Kidney tubule cell (primary cell): ENCODE results near the gene PIGU.
"Not testable (repeated sequence)": the region's sequence is repeated elsewhere in the genome, so short reads cannot be mapped to it uniquely, and the experiment has no call there.

Source experiments
- DNase-seq: peaks from one replicate; pipeline ENCODE4 v3.0.0-alpha.2; 2018; ENCODE audit warnings: low spot score

PIGU gene, protein sequence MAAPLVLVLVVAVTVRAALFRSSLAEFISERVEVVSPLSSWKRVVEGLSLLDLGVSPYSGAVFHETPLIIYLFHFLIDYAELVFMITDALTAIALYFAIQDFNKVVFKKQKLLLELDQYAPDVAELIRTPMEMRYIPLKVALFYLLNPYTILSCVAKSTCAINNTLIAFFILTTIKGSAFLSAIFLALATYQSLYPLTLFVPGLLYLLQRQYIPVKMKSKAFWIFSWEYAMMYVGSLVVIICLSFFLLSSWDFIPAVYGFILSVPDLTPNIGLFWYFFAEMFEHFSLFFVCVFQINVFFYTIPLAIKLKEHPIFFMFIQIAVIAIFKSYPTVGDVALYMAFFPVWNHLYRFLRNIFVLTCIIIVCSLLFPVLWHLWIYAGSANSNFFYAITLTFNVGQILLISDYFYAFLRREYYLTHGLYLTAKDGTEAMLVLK

DNA sequence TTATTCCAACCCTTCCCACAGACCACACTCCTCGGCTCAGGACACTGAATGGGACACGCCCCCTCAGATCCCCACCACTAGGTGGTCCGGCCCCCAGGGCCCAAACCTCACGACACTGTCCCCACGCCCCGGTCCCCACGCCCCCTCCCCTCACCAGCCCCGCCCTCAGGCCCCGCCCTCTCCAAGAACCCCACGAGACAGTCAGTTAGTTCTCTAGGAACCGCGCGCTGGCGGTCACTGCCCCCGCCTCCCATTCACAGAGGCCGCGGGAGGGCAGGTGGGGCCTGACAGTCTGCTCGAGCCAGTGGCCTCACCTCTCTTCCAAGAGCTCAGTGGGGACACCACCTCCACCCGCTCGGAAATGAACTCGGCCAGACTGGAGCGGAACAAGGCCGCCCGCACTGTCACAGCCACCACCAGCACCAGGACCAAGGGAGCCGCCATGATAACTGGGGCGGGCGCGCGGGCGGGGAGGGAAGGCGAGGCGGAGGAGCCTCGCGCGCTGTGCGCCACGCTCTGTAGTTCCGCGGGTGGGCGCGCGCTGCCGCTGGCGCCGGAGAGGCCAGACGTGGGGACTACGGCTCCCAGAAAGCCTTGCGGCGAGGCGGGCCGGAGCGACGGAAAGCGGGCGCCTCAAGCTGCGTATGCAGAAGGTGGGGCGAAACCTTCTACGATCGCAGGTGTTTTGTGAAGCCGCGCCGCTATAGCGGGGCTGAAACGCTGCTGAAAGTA, at the start of gene PIGU:
Gene PIGU (minus strand): TSS at position 451 of the 732 bp plus-strand sequence. CDS start 7 bp downstream, at position 444.
- DNase-seq = peak; percentile 97

DNA sequence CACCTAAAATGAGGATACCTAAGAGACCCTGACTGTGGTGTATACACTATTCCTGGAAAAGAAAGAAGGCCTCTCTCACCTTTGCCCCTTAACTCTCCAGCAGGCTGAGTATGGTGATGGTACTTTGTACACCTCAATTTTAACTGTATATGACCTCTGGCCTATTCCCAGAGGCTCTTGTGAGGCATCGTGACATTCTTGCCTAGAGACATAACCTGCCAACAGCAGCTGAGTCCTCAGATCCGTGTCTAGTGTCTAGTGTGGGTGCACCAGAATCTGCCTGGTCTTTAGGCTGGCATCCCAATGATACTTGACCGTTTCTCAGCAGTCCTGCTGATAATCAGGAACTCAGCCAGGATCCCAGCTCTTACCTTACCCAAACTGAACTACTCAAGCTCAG, 47.3 kb upstream of the PIGU start:
- DNase-seq = no peak

GRCh38 chr20:34722560-34722959, 45.7 kb upstream of the PIGU start:
- DNase-seq = peak; percentile 12

DNA sequence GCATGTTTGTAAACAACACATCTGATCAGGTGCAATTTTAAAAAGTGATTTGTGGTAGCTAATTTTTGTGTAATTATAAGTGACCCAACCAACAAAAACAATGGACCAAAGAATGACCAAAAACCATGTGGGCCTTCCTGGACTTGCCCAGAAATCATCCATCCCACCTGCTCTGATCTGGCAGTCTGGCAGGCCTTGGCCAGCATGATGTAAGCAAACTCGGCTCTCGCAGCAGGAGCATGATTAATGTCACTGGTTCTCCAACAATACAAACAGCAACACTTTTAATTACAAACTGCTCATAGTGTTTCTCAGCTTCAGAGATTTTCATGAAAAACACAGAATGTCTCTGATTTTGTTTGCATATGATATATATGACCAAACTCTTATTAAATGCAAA, 43.4 kb upstream of the PIGU start:
- no peak for DNase-seq

- not testable (repeated sequence) for DNase-seq
These were observed 42.5 kb upstream of the PIGU start for GRCh38 chr20:34719242-34720017.

GRCh38 chr20:34717230-34718095, 40.6 kb upstream of the PIGU start:
- no peak for DNase-seq

DNA sequence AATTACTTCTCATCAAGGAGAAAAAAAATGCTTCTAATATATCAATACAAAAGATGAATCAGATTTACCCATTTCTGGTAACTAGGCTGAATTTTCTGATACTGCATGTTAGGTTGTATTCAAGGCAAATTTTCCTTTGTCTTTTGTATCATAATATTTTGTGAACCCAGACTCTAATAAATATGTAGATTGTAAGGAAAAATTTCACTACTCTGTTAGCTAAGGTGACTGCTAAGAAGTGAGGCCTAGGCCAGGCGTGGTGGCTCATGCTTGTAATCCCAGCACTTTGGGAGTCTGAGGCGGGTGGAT, 40.0 kb upstream of the PIGU start:
- no peak for DNase-seq

- no peak for DNase-seq
These were observed 38.5 kb upstream of the PIGU start for GRCh38 chr20:34715384-34715783.

GRCh38 chr20:34713944-34714515, 37.1 kb upstream of the PIGU start:
- not testable (repeated sequence) for DNase-seq

DNA sequence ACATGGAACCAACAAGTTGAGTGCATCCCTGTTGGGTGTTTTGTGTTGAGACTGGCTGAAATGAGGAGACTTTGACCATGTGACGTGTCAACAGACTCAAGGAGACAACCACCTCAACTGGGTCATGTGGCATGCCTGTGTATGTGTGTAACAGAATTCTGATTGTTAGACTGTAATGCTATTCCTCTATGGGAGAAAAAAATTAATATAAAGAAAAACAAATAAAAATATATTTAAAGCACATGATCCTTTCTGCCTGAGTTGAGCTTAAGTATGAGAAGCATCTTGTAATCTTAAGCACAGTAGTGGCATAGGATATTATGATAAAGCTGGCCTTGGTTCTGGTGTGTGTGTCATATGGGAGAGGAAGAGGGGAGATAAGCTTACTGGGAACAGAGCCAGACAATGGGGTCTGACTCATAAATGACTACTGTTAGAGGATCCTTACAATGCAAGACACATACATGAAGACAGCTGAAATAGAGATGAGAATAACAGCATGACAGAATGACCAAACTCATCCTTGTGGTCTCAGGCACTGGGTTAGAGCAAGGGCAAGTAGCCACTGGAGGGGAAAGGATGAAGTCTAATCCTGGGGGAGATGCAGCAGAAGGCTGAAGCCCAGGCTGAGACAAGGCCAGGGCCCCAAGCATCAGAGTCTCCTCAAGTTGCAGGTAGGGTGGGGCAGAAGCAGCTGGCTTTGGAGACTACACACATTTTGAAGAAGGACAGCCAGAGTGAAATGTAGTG, 36.5 kb upstream of the PIGU start:
- DNase-seq = peak; percentile 98

GRCh38 chr20:34712525-34713192, 35.8 kb upstream of the PIGU start:
- peak; percentile 13 for DNase-seq

DNA sequence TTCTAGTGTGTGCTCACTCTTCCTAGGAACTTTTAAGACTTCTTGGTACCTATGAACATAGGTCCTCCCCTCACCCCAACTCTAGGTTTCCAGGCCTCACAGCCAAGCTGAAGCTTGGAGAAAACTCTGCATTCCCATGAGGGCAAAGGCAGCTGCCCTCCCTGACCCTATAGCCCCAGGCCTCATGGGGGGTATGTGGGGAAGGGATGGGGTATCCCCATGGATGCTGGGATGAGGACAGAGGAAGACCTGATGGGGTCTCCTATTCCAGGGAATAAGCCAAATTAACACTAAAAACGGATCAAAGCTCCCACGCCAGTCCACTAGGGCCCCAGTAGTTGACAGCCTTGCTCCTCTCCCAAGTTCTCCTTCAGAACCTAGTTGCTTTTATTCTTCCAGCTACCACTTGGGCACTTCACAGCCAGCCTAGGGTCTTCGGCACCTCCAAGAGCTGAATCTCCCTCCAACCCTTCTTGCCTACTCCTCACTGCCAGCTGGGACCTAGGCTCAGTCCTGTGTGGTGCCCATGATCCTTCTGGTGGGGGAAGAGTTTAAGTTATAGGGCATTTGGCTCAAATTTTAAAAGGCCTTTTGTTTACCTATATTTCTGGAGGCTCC, 35.0 kb upstream of the PIGU start:
- DNase-seq = no peak

DNA sequence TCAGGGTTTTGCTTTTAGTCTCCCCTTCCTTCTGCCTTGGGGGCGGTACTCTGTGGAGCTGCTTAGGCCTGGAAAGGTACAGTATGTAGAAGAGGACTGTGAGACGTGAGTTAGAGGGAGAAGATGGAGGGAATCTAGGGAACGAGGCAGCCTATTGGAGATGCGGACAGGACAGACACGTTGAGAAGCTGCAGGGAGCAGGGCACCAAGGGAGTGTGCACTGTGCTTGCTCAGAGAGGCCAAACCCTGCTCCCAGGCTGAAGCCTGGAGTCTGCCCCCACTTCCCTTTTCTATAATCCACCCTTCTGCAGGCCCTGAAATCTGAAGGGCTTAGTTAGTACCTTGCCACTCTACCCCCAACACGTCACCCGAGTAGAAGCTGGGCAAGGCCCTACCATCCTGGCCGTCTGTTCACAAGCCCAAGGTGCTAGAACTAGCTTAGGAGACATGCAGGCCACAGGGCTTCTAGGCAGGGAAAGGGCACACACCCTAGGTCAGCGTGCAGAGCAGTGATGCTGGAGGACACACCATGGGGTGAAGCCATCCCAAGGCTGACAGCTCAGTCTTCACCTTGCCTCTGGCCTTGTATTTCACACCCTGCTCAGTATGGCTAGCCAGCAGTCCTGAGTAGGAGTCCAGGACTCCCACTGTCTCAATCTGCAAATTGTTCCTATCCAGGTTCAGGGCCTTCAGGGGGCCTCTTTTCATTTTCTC, 34.1 kb upstream of the PIGU start:
- no peak for DNase-seq

DNA sequence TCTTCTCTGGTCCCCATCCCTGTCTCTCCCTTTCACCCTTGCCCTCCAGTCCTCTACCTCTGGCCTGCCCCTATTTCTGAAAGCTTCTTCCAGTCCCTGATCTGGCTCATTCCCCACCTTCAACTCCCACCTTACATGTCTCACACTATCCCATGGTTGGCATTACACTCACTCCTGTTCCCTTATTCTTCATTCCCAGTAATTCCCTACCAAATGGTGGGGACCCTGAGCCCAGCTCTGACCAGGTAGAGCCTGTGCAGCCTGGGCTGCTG, 33.6 kb upstream of the PIGU start:
- no peak for DNase-seq

- DNase-seq = peak; percentile 49
These were observed 33.1 kb upstream of the PIGU start for GRCh38 chr20:34709831-34710567.

- DNase-seq = peak; percentile 62
These were observed 32.3 kb upstream of the PIGU start for GRCh38 chr20:34709044-34709830.

- peak; percentile 16 for DNase-seq
These were observed 31.7 kb upstream of the PIGU start for GRCh38 chr20:34708621-34709043.
